Gastrocnemius medialis (tissue), 4 donors: ENCODE measurements around the gene CASP9.

ENCODE experiments used
- CTCF ChIP-seq, 5 experiments: fragments of 450-650 bp in 3 of 5; fragments of 200-600 bp in 2 of 5; sonication (generic) in 2 of 5; IDR thresholded peaks in 4 of 5; conservative IDR thresholded peaks in 1 of 5; 1 replicate in 4 of 5; 2 replicates in 1 of 5; pipeline ENCODE4 v1.5.1; 2016 to 2019; ENCODE audit warnings: antibody characterized with exemption in 5 of 5, mild to moderate bottlenecking in 3 of 5, moderate library complexity in 3 of 5
- POLR2A ChIP-seq, 2 donors: fragments of 450-650 bp; IDR thresholded peaks; one replicate each; pipeline ENCODE4 v1.6.1; 2017; ENCODE audit warnings: antibody characterized with exemption in 2 of 2, mild to moderate bottlenecking in 2 of 2, moderate library complexity in 2 of 2

- TF ChIP-seq CTCF (IDR thresholded peaks at IDR 0.05 in 4 of 5, conservative IDR thresholded peaks at IDR 0.05 in 1 of 5) = no peak
- no peak for TF ChIP-seq POLR2A (IDR thresholded peaks at IDR 0.05)
Observed at GRCh38 chr1:15445390-15446122, 78.5 kb downstream of the CASP9 start.
